Suppressor macrophage treated with lipopolysaccharide for 1 hour (primary cell): ENCODE measurements around the gene FPGS.

Experiments used
- DNase-seq, 3 donors: peaks; one replicate each; pipeline ENCODE4 v3.0.0-alpha.2; 2020 to 2022

The FPGS gene

DNA sequence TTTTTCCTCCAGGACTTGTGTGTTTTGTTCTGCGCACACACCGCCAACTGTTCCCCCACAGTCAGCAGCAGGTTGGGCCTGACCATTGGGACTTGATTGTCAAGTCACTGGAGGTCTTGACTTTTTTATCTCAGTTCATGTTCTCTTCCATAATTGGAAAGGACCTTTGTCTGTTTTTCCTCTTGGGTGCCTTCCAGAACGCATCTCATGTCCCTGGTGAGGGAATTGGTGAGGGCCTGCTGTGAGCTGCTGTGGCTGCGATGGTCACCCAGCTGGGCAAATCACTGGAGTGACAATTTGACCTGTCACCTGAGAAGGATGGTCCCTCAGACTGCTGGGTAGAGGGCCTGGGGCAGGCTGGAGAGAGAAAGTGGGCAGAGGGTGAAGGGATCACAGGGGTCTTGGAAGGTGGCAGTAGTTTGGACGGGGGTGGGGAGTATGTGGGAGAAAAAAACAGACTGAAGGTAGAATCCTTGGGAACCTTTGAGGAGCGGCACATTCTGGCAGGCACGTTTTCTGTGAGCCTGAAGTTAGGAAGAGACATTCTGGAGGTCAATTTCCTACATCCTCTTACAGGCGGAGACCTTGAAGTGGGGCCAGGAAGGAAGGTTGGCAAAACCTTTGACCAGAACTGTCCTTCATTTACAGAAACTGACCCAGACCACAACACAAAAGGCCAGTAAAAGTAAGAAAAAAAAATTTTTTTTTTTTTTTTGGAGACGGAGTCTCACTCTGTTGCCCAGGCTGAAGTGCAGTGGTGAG, 12.4 kb upstream of the FPGS start:
- no peak for DNase-seq

DNA sequence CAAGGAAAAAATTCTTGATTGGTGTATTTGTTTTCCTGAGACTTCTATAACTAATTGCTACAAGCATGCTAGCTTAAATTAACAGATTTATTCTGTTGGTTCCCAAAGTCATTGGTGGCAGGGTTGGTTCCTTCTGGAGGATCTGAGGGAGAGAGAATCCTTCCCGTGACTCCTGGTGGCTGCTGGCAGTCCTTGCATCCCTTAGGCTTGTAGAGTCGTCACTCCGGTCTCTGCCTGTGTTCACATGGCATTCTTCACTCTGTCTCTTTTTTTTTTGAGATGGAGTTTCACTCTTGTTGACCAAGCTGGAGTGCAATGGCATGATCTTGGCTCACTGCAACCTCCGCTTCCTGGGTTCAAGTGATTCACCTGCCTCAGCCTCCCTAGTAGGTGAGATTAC, 11.6 kb upstream of the FPGS start:
- no peak for DNase-seq

DNA sequence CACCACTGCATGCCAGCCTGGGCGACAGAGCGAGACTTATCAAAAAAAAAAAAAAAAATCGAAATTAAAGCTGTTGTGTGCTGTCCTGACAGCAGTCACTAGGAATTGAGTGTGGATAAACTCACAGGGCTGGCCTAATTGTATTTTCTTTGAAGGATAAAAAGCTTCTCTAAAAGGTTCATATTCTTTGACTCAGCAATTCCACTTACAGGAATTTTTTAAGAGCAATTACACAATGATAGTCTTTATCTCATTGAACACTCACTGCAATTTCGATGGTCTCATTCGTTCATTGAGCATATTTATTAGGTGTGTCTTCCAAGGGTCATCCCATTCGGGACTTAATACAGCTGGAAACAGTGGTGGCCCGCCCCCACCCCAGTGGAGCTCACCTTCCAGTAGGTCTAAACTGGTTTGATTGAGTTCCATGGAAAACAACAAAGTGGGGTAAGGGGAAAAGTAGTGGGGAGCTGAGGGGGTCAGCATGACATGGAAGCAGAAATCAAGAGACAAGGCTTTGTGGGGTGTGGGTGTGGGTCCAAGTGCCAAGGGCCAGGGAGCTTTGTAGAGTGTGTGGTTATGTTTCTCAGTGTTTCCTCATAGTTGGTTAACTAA, 10.2 kb upstream of the FPGS start:
- DNase-seq = no peak

DNA sequence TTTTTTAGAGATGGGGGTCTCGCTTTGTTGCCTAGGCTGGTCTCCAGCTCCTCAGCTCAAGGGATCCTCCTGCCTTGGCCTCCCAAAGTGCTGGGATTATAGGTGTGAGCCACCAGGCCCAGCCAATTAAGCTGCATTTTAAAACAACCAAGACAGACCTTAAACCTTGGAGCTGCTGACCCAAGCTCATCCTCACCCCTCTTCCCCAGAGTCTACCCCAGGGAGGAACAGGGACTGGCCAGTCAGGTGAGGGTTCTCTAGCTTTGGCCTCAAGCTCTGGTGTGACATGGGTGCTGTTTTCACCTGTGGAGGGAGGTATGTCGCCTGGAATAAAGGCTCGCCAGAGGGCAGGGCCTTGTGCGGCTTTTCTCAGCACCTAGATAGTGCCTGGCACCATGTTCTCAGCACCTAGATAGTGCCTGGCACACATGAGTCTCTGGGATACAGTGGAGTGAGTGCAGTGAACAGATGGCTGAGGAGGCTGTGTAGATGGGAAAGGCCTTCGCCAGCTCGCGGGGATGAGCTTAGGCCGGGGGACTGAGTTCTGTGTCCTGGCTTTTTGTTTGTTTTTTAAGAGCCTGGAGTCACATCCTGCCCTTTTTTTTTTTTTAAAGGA, 9.5 kb upstream of the FPGS start:
- no peak for DNase-seq

DNA sequence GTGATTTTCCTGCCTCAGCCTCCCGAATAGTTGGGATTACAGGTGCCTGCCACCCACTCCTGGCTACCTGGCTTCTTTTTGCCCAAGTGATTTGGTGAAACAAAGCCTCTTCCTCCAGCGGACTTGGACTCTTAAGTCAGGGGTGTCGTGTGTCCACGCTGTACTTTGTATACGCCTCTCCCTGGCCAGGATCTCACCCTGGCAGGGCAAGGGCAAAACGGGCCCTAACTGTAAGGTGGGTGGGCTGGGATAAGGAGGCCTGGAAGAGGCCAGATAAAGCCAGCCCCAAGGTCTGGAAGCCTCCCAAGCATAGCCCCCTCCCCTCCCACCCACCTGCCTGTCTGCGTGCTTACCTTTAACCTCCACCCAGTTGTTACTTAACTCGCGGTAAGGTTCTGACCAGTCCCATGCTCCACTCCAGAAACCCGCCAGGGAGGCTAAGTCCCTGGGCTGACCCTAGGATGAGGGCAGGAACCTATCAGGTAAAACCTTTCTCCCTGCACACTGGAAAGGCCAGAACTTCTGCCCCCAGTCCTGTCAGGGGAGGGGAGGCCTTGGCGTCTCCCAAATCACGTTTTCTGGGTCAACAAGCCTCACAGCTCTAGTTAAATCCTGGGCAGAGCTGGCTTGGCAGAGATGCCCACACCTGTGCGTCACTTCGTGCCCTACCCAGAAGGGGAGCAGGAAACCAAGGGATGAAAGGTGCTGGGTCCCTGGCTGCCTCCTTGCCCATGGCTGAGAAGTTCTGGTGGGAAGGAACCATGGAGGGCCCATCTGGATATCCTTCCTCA, 8.5 kb upstream of the FPGS start:
- DNase-seq = no peak

DNA sequence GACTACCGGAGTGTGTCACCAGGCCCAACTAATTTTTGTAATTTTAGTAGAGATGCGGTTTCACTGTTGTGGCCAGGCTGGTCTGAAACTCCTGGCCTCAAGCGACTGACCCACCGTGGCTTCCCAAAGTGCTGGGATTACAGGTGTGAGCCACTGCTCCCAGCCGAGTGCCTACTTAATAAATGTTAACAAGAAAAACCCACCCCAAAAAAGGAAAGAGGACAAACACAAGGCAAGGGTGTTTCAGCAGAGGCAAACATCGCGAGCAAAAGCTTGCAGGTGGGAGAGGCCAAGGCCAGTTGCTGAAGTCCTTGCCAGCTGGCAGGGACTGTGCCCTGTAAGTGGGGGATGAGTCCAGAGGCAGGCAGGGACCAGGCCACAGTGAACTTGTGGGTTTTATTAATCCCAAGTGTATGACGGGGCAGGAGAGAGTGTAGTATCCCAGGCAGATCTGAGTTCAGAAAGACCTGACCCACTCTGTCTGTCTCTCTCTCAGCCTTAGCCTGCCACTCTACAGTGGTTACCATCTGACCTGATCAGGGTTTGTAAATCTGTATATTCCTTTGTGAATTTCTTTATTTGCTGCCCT, 6.4 kb upstream of the FPGS start:
- no peak for DNase-seq

DNA sequence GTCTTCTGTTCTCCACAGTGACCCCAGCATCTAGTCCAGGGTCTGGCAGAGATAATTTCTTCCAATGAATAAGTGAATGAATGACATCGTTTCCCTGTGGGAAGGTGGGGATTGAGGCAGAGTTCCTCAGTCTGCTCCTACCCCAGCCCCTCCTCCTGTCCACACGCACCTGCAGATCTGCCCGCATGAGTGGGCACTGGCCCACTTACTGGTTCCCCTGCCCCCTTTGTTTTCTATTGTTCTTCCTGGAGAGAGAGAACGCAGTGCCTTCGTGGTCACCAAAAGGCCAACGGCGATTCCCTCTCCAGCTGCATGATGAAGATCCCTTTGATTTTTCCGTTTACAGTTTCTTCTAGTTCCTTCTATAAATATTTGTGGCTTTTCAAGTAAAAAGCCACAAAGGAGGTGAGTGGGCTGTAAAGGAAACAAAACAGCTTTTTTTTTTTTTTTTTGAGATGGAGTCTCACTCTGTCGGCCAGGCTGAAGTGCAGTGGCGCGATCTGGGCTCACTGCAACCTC, 5.8 kb upstream of the FPGS start:
- DNase-seq = peak; percentile 16 to 56 (median 33)

DNA sequence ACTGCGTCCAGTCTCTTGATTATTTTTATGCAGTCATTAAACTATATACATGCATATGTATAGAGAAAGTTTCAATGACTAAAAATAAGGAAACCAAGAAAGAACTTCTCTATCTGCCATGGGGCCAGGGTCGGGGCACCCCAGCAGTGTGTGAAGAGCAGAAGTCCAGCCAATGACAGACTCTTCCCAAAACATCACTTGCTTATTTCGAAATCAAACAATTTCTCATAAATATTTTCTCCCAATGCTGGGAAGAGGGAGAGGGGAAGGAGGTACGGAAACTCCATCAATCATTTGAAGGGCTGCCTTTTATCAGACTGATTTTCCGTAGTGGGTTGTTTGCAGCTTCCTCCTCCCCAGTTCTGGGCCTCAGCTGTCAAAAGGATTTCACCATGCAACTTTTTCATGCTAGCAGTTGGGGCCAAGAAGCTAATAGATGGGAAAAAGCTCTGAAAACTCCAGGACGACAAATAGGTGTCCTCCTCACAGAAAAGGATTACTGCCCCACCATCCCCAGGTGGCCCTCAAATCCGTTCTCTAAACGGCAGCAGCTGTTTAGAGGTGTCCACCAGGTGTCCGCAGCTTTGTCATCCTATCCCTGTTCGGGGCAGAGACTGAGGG, 617 bp upstream of the FPGS start:
- peak; percentile 89 to 97 (median 90) for DNase-seq

DNA sequence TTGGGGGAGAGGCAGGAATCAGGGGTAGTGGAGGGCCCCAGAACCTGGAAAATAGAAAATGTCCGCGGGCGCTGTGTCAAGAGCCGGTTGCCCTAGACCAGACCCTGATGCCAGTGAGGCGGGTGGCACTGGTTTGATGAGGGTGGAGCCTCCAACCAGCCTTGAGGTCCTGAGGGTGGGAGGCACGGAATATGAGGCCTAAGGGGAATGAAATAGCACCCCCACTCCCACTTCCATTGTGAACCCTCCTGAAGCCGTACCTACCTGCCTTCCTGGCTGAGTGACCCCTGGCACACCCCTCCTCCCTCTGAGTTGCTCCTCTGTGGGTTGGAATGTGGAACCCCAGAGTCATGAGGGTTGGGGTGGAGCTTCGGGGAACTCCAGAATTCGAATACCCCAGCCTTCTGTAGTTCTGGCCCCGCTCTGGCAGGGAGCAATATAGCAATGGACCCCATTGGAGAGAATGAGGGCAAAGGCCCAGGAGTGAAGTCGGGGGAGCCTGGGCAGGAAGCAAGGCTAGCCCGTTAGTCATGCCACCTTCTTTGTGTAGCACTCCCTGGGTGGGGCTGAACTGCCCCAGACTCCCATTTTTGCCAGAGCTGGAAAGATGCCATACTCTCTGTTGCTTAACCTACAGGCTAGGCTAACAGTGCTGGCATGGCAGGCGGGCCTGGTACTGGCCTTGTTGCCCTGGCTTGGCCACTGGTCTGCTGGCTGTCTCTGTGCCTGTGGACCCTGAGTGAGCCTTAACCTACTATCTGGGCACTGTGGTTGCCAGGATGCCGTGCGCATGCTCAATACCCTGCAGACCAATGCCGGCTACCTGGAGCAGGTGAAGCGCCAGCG, 1.0 kb downstream of the FPGS start:
- peak; percentile 65 to 84 (median 72) for DNase-seq

DNA sequence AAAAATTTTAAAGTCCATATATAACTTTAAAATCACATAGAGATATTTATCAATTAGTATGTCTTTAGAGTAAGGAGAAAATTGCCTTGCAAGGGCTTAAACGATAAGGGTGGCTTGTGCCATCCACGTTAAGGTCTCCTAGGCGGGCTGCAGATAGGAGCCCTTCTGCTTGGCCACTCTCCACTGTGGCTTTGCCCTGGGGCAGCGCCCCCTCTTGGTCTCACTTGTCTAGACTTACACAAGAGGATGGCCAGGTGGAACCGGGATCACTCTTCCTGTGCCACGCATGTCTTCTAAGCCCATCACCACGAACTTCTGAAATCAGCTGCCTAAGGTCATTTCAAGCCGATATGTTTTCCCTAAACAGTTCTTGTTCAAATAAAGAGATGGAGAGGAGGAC, 2.9 kb downstream of the FPGS start:
- peak; percentile 30 to 65 (median 46) for DNase-seq

DNA sequence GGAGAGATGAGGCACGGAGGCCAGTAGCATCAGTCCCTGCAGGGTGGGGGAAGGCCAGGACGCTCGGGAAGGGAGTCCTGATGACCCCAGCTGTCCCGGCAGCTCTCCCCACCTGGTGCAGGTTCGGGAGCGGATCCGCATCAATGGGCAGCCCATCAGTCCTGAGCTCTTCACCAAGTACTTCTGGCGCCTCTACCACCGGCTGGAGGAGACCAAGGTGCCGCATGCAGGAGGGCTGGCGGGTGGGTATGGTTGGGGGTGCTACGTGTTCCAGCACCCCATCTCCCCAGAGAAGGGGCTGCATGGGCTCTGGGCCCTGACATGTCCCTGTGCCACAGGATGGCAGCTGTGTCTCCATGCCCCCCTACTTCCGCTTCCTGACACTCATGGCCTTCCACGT, 4.2 kb downstream of the FPGS start:
- no peak for DNase-seq

DNA sequence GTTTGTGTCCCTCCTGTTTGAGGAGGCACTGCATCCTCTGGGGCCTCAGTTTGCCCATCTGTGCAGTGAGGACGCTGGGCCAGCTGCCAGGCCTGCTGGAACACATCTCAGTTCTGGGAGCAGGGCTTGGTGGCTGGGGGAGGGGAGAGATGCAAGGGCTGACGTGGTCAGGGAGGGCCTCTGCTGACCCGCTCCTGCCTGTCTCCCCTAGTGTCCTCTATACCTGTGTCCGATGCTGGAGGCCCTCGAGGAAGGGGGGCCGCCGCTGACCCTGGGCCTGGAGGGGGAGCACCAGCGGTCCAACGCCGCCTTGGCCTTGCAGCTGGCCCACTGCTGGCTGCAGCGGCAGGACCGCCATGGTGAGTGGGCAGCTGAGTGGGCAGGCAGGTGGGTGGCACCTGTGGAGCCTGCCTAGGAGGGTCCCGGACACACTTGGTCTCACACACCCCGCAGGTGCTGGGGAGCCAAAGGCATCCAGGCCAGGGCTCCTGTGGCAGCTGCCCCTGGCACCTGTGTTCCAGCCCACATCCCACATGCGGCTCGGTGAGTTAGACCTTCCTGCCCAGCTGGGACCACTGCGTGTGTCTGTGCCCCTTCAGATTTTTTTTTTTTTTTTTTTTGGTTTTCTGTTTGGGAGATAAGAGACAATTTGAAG, 5.8 kb downstream of the FPGS start:
- no peak for DNase-seq

DNA sequence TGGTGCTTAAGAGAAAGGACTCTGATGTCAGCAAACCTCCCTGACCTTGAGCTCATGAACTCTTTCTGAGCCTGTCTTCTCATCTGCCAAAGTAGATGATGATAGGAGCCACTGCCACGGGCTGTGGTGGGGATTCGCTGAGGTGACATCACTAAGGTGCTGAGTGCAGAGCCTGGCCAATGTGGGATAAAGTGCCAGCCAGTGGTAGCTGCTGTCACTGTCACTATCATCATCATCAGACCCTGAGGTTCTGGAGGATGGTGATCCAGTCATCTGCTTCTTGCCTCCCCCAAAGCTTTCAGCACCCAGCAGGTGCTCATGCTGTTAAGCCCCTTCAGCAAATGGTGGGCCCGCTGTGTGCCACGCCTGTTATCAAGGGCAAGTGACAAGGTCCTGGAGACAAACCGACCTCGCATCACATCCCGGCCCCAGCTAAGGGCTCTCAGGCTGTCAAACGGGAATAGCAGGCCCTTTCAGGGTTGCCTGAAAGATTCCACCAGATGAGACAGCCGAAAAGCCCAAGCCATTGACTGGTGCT, 6.4 kb downstream of the FPGS start:
- DNase-seq = no peak

DNA sequence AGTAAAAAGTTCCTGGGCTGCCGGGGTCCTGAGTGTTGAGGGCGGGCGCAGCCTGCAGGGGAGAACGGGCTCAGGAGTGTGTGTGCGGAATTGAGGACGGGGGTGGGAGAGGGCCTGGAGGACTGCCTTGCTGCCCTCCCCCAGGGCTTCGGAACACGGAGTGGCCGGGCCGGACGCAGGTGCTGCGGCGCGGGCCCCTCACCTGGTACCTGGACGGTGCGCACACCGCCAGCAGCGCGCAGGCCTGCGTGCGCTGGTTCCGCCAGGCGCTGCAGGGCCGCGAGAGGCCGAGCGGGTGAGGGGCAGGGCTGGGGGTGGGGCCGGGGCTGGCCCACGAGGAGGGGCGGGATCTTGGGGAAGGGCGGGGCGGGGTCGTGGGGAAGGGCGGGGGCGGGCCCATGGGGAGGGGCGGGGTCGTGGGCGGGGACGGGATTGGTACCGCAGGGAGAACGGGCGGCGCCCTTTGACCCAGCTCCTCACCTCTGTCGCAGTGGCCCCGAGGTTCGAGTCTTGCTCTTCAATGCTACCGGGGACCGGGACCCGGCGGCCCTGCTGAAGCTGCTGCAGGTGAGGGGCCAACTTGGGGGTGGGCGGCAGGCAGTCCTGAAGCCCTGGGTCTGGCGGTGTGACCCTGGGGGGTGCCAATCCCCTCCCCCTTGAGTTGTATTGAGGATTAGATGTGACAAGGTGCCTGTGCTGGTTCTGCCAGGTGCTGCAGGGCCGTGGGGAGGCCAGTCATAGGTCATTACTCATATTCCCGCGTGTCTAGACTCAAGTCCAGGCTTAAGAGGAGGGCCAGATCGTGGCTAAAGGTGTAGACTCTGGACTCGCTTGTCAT, 7.1 kb downstream of the FPGS start:
- peak in 1 of 3 donors; percentile 26 for DNase-seq

DNA sequence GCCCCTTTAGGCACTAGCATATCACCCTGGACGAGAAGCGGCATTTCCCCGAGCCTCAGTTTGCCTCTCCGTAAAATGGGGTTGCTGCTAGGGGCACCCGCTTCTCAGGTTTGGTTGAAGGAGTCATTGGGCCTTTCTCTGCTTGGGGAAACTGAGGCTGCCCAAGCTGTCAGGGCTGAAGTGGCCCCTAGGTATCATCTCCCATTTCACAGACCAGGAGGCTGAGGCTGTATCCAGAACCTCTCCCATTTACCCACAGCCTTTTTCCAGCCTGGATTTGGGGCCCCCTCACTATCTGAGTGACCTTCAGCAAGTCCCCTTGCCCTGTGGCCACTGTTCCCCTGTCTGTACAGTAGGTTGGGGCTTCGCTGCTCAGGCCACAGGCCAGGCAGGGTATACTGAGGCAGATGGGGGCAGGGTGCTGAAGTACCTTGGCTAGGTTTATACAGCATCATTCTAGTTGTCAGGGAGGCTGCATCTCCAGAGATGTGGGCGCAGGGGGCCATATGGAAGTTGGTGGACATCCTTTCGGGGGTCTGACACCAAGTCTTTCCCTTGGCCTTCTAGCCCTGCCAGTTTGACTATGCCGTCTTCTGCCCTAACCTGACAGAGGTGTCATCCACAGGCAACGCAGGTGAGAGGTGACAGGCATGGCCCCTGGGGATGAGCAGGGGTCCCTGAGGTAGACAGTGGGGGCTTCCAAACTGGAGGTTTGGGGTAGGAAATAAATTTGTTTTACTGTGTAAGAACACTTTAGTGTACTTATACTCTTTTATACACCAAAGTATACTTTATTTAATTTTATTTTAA, 7.9 kb downstream of the FPGS start:
- DNase-seq = no peak

DNA sequence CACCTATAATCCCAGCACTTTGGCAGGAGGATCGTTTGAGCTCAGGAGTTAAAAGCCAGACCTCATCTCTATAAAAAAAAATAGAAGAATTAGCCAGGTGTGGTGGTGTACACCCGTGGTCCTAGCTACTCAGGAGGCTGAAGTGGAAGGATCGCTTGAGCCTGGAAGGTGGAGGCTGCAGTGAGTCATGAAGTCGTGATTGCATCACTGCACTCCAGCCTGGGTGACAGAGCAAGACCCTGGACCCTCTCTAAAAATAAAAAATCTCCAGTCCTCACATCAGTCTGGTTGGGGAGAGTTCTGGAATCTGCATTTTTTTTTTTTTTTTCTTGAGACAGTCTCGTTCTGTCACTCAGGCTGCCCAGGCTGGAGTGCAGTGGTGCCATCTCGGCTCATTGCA, 9.3 kb downstream of the FPGS start:
- peak in 2 of 3 donors; percentile 18 for DNase-seq

DNA sequence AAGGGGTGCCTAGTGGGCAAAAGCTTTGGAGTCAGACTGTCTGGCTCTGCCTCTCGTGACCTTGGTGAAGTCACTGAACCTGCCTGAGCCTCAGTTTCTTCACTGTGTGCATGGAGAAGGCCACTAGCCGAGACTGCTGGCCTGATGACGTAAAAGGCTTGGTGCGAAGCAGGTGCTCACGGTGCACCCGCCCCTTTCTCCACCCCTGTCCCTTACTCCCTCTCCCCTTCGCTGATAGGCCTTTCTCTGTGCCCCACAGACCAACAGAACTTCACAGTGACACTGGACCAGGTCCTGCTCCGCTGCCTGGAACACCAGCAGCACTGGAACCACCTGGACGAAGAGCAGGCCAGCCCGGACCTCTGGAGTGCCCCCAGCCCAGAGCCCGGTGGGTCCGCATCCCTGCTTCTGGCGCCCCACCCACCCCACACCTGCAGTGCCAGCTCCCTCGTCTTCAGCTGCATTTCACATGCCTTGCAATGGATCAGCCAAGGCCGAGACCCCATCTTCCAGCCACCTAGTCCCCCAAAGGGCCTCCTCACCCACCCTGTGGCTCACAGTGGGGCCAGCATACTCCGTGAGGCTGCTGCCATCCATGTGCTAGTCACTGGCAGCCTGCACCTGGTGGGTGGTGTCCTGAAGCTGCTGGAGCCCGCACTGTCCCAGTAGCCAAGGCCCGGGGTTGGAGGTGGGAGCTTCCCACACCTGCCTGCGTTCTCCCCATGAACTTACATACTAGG, 10.4 kb downstream of the FPGS start:
- DNase-seq = no peak

DNA sequence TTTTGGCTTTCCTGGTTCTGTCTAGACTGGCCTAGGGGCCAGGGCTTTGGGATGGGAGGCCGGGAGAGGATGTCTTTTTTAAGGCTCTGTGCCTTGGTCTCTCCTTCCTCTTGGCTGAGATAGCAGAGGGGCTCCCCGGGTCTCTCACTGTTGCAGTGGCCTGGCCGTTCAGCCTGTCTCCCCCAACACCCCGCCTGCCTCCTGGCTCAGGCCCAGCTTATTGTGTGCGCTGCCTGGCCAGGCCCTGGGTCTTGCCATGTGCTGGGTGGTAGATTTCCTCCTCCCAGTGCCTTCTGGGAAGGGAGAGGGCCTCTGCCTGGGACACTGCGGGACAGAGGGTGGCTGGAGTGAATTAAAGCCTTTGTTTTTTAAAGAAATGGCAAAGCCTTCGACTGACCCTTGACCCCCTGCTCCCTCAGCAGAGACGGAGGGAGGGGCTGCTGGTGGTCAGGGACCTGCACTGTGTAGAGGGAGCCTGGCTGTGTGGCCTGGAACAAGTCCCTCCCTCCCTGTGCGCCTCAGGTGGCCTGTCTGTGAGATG, 11.1 kb downstream of the FPGS start:
- DNase-seq = no peak
